Stimulated activated naive CD8-positive, alpha-beta T cell treated with anti-CD3 and anti-CD28 coated beads, Interleukin-15, Interleukin-2, amounts not matched to agents 100 U/mL and 50 U/mL, for 24 hours (primary cell): ENCODE data around the gene CEP112.
"Not testable (repeated sequence)": the region's sequence is repeated elsewhere in the genome, so short reads cannot be mapped to it uniquely, and the experiment has no call there.

Experiments used
- ATAC-seq: fragments of 150-1000 bp; cut with Tn5 transposase; one replicate; pipeline ENCODE4 v1.10.0; 2021
- DNase-seq: peaks from one replicate; pipeline ENCODE4 v3.0.0; 2021

The CEP112 gene

DNA sequence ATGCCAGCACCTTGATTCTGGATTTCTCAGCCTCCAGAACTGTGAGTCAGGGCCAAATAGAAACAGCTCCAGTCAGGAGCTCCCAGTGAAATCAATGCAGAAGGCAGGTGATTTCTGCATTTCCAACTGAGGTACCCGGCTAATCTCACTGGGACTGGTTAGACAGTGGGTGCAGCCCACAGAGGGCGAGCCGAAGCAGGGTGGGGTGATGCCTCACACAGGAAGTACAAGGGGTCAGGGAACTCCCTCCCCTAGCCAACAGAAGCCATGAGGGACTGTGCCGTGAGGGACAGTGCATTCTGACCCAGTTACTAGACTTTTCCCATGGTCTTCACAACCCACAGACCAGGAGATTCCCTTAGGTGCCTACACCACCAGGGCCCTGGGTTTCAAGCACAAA lies 36.9 kb downstream of the CEP112 start:
- not testable (repeated sequence) for DNase-seq, ATAC-seq

DNA sequence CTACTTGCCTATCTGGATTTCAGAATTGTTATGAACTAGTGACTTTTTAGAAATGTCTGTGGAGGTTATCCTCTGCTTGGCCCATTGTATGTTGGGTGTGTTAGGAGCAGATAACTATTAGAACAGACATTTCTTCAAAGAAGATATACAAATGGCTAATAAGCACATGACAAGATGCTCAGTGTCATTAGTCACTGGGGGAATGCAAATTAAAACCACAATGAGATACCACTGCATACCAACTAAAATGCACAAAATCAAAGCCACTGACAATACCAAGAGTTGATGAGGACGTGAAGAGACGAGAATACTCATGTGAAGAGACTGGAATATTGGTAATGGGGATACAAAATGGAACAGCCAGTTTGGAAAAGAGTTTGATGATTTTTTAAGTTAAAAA lies 39.2 kb downstream of the CEP112 start:
- DNase-seq (no peak), ATAC-seq (no peak)

DNA sequence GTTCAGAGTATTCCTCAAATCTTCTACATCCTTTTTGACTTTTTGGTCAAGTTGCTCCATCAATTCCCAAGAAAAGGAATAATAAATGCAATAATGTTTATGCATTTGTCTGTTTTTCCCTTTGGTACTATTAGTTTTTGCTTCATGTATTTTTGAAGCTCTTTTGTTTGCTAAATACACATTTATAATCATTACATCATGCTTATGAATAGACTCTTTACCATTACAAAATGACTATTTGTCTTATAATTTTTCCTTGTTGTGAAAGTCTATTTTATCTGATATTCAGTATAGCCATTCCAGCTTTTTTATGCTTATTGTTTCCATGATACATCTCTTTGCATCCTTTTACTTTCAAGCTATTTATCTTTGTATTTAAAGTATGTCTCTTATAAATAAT lies 41.2 kb downstream of the CEP112 start:
- ATAC-seq, result no peak
- no peak for DNase-seq

DNA sequence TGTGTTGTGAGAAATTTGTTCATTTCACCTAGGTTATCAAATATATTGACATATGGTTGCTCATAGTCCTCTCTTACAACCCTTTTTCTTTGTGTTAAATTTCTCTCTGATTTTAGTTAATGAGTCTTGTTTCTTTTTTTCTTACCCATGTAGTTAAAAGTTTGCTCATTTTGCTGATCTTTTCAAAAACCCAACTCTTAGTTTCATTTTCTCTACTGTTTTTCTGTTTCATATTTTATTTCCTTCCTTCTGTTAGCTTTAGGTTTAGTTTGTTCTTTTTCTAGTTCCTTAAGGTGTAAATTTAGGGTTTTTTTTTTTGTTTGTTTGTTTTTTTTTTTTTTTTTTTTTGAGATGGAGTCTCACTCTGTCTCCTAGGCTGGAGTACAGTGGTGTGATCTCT lies 42.4 kb downstream of the CEP112 start:
- DNase-seq (no peak), ATAC-seq (no peak)

DNA sequence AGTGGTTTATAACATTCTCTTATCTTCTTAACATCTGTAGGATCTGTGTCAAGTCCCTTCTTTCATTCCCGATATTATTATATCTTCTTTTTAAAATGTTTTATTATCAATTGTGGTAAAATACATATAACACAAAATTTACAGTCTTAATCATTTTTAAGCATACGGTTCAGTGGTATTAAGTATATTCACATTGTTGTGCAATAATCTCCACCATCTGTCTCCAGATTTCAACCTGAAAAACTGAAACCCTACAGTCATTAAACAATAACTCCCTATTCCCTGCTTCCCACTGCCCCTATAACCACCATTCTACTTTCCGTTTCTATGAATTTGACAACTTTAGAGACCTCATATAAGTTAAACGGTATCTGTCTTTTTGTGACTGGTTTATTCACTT lies 45.5 kb downstream of the CEP112 start:
- DNase-seq (no peak), ATAC-seq (no peak)

DNA sequence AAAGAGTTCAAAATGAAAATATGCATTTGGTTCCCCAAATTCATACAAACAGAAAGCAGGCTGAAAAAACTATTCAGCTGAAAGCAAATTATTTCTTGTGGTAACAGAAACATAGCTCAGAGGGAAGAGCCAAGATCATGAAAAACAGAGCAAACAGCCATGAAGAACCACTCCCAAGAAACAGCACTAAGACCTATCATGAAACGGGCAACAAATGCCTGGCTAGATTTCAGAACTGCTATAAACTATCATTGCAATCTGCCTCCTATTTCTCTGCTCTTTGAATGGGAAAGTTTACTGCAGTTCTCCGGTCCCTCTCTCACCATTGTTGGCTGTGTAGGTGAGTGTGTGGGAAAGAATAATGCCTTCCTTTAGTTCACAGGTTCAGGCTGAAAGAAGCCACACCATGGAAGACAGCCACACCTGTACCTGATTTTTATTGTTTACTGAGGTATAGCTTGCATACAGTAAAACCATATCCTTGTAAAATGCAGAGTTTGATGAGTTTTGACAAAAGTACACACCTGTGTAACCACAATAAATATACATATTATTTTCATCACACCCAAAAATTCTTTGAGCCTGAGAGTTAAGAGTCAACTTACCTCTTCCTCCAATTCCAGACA lies 48.2 kb downstream of the CEP112 start:
- DNase-seq (no peak), ATAC-seq (no peak)

DNA sequence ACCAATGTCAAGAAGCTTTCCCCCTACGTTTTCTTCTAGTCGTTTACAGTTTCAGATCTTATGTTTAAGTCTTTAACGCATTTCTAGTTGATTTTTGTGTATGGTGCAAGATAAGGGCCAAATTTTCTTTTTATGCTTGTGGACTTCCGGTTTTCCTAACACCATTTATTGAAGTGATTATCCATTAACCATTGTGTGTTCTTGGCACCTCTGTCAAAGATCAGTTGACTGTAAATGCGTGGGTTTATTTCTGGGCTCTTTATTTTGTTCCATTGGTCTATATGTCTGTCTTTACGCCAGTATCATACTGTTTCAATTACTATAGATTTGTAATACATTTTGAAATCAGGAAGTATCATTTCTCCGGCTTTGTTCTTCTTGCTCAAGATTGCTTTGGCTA lies 49.5 kb downstream of the CEP112 start:
- ATAC-seq (no peak), DNase-seq (no peak)

DNA sequence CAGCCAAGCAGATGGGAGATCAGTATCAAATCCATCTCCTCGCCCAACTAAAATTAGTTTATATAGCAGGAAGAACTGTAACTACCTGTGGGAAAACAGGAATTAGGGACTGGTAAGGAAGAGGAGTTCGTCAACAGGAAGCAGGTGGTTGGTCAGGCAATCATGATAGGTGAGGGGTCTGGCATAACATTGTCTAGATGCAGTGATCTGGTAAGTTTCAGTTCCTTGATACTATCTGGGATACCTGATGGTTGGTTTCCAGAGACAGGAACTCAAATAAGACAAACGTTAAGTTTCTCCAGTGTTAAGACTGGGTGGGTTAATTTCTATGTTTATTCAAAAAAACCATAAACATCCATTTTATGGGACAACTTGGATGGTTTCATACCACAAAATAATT lies 53.8 kb downstream of the CEP112 start:
- ATAC-seq, result no peak

DNA sequence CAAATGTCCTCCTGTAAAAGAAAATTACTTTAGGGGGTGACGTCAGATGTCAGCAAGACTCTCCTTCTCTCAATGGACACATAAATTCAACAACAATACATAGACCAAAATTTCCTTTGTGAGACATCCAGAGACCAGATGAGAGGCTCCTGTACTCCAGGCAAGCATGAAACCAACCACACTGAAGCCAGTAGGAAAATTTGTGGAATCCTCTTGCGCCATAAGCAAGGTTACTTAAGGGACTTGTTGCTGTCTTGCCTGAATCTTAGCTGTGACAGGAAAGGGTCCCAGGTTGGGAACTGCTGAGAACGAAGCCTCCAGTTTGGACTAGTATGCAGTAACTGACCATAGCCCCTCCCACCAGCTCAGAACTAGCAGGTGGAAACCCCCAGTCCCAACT lies 56.0 kb downstream of the CEP112 start:
- no peak for DNase-seq
- ATAC-seq, result no peak

More for the DNA sequence above, 53.8 kb downstream of the CEP112 start:
- DNase-seq, result no peak

DNA sequence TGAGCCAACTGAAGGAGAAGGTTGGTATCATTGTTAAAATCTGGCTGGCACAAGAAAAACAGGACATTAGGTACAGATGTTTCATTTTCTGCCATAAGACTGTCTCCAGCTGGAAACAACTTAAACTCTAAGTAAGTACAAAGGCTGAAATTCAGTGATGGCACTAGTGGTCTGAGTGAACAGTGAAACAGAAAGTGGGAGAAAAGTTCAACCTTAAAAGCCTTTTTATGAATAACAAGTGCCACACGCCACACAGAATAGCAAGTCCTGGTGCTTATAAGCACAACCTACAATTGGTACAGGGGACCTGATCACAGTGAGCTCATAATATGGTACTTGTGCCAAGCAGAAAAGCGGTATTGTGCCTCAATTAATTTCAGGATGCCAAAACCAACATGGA lies 56.7 kb downstream of the CEP112 start:
- DNase-seq (no peak), ATAC-seq (no peak)

DNA sequence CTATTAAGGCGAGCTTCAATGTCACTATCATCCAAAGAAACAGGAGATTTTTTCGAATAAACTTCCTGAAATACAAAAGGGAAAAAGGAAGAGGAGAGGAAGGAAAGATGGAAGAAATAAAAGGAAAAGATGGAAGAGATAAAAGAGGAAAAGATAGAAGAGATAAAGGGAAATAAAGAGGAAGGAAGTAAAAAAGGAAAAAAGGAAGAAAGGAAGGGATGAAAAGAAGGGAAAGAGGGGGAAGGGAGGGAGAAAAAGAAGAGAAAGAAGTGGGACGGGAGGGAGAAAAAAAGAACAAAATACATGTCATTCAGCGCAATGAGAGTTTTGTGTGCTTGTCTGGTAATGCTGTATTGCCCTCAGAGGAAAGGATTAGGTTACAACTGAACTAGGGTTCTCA lies 62.2 kb downstream of the CEP112 start:
- no peak for DNase-seq

DNA sequence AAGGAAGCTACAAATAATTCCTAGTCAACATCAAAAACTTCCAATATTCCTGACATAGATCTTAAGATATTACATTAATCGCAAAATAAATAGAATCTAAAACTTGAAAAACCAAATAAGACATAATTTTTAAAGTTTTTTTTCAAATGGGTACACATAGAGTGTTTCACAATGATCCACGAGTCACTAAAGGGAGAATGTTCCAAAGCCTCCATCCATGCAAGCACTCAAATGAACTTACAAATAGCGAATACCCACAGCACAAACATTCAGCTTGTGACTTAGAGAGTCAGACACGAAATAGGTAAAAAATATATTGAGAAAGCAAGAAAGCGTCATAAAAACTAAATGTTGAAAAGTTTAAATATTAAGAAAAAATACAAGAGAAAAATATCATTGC lies 65.7 kb downstream of the CEP112 start:
- no peak for DNase-seq

More for the DNA sequence above, 62.2 kb downstream of the CEP112 start:
- ATAC-seq, result no peak

DNA sequence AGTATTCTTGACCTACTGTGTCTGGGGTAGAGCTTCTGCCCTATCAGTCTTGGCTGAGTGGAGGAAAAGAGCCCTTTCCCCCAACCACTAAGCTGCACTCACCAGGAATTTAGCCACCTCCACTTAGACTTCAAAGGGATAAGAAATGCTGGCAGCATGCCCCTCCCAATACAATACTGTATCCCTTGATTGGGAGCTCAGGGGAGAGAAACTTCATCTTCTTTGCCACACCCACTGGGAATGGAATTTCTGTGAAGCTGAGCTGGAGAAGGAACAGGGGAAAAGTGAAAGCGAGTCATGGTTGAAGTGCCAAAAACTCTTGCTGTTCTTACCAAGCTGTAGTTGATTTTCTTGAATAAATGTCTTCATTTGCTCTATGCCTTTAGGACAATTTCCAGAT lies 68.8 kb downstream of the CEP112 start:
- ATAC-seq (no peak), DNase-seq (no peak)

More for the DNA sequence above, 65.7 kb downstream of the CEP112 start:
- no peak for ATAC-seq

DNA sequence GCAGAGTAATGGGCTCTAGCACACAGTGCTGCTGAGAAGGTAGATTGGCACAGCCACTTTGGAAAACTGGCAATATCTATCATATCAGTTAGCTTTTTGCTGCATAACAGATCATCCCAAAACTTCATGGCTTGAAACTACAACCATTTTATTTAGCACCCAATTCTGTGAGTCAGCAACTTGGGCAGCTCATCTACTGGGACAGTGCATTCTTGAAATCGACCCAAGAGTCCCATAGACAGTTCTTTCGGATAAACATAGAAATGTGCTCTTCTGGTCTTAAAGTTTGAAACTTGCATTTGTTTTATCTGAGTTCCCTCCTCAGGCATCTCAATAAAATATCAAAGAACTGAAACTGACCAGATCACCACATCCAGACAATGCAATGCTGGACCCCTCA lies 76.7 kb downstream of the CEP112 start:
- ATAC-seq, result no peak

DNA sequence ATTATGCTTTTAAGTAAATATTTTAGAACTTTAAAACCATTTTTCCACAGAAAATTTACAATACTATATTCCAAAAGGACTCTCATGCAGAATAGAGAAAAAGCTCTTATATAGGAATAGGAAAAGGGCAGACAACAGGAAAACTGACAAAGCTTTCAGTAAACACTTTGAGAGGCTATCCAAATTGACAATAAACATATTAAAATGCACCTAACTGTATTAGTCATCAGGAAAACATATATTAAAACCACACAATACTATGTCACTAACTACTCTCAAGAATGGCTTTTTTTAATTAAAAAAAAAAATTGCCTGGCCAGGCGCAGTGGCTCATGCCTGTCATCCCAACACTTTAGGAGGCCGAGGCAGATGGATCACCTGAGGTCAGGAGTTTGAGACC lies 77.3 kb downstream of the CEP112 start:
- ATAC-seq, result no peak
- DNase-seq, result no peak

More for the DNA sequence above, 76.7 kb downstream of the CEP112 start:
- no peak for DNase-seq

DNA sequence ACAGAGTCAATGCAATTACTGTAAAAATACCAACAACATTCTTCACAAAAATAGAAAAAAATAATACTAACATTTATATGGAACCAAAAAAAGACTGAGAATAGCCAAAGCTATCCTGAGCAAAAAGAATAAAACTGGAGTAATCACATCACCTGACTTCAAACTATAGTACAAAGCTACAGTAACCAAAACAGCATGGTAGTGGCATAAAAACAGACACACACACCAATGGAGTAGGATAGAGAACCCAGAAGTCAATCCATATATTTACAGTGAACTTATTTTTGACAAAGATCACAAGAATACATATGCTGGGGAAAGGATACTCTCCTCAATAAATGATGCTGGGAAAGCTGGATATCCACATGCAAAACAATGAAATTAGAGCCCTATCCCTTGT lies 84.2 kb downstream of the CEP112 start:
- ATAC-seq (no peak), DNase-seq (no peak)

DNA sequence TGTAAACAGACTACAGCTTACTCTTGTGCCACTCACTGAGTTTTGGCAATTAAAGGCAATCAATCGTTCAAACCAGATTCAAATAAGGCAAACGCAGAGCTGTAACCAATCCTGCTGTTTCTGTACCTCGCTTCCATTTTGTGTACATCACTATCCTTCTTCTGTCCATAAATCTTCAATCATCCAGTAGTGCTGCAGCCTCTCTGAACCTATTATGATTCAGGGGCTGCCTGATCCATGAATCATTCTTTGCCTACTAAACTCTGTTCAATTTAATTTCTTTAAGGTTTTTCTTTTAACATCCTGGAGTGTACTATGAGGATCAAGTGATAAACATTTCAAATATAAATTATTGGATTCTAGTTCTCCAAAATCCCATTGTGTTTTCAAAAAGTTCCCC lies 93.9 kb downstream of the CEP112 start:
- no peak for ATAC-seq
- no peak for DNase-seq

DNA sequence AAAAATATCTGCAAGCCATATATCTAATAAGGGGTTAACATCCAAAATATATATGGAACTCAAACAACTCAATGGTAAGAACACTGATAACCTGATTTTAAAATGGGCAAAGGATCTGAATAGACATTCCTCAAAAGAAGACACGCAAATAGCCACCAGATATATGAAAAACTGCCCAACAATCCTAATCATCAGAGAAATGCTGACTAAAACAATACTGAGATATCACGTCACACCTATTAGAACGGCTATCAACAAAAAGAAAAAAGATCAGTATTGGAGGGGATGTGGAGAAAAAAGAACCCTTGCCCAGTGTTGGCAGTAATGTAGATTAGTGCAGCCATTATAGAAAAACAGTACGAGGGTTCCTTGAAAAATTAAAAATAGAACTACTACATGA lies 97.2 kb downstream of the CEP112 start:
- ATAC-seq (no peak), DNase-seq (no peak)

DNA sequence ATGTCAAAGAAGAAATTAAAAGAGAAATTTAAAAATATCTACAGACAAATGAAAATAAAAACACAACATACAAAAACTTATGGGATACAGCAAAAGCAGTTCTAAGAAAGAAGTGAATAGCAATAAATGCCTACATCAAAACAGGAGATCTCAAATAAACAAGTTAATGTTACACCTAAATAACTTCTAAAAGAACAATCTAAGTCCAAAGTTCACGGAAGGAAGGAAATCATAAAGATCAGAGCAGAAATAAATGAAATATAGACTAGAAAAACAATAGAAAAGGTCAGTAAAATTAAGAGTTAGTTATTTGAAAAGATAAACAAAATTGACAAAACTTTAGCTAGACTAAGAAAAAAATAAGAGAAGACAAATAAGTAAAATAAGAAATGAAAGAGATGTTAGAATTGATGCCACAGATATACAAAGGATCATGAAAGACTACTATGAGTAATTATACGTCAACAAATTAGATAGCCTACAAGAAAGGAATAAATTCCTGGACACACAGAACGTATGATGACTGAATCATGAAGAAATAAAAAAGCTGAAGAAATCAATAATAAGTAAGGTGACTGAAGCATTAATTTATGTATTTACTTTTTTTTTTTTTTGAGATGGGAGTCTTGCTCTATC lies 100.4 kb downstream of the CEP112 start:
- DNase-seq (no peak), ATAC-seq (no peak)

DNA sequence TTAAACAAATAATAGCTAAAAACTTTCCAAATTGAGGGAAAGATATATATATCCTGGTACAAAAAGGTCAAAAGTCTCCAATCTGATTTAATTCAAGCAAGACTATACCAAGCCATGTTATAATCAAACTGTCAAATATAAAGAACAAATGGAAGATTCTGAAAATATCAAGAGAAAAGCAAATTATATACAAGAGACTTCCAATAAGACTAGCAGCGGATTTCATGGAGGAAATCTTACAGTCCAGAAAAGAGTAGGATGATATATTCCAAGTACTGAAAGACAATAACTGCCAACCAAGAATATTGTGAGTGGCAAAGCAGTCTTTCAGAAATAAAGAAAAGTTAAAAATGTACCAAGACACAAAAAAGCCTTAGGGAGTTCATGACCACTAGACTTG lies 102.2 kb downstream of the CEP112 start:
- DNase-seq (no peak), ATAC-seq (no peak)

DNA sequence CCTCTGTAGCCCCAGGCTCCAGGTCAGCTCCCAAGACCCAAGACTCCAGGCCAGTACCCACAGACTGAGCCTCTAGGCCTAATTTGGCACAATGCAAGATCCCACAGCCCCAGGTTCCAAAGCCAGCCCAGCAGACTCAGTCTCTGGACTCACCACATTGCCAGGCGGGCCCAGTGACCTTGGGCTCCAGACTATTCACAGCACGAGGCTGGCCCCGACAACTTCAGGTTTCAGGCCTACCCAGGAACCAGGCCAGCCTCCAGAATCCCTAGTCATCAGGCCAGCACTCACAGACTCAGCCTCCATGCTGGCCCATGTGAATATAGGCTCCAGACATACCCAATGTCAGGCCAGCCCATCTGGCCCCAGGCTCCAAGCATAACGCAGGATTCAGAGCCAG lies 103.8 kb downstream of the CEP112 start:
- no peak for ATAC-seq
- no peak for DNase-seq

DNA sequence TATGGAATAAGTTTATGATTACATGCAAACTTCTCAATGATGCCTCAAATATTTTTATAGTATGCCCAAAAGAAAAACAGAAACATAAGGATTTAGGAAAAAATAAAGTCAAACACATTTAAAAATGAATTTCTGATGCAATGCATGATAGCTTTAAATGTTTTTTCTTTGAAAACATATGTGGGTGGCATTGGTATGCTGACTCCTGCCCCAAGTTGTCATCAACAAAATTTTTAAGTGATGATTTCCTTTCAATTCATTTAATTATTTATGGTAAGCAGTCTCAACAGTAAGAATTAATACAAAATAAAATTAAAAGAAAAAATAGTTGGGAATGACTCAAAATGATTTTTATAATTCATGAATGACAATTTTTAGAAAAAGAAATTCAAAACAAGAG lies 104.9 kb downstream of the CEP112 start:
- ATAC-seq, result no peak
- DNase-seq, result no peak

DNA sequence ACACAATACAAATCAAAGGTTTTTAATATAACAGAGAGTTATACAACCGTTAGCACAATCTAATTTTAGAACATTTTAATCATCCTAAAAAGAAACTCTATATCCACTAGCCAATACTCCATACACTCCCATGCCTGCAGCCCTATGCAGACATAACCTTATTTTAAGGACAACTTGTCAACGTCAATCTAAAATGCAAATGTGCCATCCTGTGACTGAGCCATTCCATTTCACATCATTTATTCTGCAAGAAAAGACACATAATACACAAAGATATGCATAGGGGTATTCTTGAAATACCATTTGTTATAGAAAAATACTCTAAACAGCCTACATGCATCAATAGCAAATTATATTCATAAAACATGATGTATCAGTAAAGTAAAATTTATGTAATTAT lies 106.7 kb downstream of the CEP112 start:
- DNase-seq, result no peak
- no peak for ATAC-seq

DNA sequence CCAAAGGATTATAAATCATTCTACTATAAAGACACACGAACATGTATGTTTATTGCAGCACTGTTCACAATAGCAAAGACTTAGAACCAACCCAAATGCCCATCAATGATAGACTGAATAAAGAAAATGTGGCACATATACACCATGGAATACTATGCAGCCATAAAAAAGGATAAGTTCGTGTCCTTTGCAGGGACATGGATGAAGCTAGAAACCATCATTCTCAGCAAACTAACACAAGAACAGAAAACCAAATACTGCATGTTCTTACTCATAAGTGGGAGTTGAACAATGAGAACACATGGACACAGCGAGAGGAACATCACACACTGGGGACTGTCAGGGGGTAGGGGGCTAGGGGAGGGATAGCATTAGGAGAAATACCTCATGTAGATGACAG lies 111.3 kb downstream of the CEP112 start:
- ATAC-seq, DNase-seq: not testable (repeated sequence)
